IPS-11a (cell line): ENCODE data around the gene PSTPIP2.

Experiments
- H3K4me3 ChIP-seq: one replicate; pipeline ENCODE4 v1.5.1; 2013; ENCODE audit warnings: low read depth, low read length, control low read depth

The PSTPIP2 gene

DNA sequence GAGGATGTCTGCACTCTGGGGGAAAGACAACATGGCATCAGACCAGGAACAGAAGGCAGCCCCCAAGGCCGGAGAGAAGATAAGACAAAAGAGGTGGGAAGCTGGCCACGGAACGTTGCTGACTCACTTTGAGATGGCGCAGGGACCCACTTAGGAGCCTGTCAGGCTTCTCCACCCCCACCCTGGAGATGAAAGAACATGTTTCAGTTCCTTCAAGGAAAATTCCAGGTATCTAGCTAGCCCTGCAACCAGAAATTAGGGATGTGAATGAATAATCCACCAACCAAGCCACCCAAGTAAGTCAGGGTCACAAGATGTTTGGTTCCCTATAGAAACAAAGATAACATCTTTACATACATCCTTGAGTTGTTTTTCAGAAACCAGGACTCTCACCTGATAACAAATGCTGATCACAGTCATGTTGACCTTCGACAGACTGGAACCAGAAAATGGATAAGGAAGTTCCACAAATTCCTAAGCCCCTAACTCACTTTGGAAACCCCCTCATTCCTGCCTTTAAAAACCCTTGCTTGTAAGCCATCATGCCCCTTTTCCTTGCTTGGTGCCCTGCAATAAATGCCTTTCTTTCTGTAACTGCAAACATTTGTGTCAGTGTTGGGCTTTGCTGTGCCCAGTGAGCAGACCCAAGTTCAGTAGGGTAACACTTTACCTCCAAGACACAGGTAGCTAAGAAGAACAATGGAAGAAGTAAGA is 31.9 kb downstream of the PSTPIP2 start:
- no peak overlapping the region for H3K4me3 ChIP-seq

DNA sequence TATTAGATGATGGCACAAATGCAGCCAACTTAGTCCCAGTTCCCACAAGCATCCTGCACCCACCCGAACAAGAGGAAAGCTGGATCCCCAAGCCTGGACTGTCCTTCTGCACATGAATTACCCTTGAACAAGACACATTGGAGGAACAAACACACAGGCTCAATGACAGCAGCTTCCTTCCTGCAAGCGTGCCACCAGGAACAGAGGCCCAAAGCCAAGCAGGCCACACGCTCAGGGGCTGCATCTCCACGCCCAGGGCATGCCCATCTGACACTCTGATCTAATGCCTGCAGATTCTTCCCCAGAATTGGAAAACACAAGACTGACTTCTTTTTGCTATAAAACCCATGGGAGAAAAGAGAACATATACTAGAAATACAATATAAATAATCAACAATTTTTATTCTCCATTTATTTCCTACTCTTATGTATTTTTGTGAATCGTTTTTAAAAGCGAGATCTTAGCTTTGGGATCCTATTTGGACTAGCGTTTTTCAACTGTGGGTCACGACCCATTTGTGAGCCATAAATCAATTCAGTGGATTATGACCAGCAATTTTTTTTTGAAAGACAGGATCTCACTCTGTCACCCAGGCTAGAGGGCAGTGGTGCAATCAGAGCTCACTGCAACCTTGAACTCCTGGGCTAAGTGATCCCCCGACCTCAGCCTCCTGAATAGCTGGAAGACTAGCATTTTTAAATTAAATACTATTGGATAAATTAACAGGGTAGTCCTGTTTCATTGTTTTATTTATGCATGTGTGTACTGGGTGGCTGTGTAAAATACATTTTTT is 34.4 kb downstream of the PSTPIP2 start:
- no peak overlapping the region for H3K4me3 ChIP-seq

DNA sequence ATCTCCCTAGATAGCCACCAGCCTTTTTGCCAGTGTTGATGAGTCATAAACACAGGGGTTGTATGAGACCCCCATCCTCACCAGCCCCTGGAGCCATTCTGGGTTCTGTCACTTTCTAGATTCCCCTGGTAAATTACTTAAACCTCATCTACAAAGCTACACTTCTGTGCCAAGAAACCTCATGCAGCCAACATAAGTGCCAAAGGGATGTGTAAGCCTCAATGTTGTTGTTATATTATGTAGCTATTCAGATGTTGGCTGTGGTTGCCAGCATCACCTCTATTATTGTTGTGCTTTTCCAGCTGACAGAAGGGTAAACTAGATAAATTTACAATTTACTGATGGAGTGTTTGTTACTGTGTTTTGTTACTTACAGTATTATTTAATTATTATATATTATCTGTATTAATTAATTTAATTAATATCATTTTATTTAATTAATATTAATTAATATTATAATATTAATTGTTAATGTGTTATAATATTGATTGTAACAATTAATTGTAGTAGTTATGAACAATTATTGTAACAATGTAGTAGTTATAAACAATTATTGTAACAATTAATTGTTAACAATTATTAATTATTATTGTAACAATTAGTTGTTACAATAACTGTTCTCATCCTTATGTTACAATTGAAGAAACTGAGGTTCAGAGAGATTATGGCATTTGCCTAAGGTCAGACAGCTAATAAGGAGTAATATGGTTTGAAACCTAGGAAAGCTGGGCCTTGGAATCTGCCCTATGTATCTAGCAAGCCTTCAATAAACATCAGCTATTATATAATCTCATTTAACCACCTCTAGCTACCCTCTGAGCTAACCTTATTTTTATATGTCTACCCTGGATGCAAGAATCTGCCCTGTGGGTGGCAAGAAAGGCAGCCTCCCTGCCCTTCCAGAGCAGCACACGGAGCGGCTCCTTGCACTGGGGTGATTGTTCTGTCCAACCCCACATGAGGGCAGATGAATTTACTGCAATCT is 36.1 kb downstream of the PSTPIP2 start:
- no peak overlapping the region for H3K4me3 ChIP-seq

DNA sequence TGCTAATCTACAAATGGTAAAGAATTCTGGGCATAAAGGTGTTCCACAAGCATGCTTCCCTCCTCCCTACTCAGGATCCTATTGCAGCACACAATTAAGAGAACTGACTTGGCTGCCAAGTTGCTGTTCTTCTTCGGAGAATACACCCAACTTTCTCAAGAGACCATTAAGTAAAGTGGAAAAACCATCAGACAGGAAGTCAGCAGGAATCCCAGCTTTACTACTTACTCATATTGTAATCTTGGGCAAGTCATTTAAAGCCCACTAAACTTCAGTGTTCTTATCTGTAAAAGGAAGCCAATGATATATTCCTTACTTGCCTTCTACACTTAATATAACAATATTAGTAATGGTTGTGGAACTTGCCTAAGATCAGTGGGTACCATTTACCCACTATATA is 37.8 kb downstream of the PSTPIP2 start:
- H3K4me3 ChIP-seq, result no peak overlapping the region

DNA sequence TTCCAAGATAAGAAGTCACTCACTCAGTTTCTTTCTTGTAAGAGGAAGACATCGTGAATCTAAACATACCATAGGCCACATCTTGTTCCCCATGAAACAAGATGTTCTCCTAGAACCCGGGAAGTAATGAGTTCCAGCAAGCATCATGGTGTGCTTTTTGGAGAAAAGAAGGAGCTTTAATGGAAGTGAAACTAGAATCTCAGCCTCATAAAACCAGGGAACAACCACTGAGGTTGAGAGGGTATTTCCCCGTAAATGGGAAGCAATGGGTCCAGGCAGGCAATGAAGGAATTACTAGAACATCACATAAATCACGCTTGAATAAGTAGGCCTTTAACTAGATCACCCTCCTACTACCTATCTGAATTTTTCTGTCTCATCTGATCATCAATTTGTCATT is 40.3 kb downstream of the PSTPIP2 start:
- no peak overlapping the region for H3K4me3 ChIP-seq

DNA sequence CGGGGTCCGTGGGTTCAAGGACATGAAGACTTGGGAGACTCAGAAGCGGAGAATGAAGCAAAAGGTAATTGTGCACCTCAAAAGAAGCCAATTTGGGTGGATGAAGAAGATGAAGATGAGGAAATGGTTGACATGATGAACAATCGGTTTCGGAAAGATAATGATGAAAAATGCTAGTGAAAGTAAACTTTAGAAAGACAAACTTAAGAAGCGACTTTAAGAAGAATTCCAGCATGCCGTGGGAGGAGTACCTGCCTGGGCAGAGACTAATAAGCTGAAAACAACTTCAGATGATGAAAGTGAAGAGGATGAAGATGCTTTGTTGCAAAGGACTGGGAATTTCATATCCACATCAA is 43.5 kb downstream of the PSTPIP2 start:
- no peak overlapping the region for H3K4me3 ChIP-seq

DNA sequence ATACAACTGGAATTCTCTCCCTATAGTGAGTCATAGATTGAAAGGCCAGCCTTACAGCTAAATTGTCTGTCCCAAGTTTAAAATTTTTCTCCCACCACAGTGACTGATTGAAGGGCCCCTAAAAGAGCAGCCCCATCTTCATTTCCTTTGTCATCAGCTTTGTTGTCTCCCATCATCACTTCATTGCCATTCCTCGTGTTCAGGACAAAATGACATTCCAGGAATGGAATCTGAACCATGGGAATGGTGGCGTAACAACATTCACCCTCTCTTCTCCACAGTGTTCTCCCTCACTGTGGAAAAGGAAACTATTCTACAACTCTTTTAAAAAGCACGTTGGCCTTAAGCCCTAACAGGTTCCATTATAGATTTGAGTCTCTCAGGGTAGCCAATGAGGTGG is 52.1 kb downstream of the PSTPIP2 start:
- no peak overlapping the region for H3K4me3 ChIP-seq

DNA sequence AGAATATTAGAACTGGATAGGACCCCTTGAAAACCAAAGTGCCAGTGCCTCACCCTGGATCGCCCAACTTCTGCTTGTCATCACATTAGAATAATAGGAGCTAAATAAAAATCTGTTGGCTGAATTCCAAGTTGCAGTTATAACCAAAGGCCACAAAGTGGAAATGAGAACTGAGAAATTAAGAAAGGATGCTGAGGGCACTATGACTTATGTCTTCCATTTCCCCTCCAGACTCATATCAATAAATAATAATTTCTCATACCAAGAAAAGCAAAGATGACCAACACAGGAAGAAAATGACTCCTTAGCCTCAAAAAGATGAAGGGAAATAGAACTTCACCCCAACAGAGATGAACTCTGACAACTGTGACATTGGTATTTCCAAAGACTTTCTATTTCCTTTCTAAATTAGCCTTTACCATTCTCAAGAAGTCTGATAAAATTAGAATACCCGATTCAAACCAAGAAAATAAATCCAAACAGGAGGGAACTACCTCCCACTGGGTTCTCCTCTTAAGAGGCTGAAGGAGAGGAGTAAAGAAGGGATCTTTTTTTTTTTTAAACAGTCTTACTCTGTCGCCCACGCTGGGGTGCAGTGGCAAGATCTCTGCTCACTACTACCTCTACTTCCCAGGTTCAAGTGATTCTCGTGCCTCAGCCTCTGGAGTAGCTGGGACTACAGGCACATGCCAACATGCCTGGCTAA is 58.4 kb downstream of the PSTPIP2 start:
- no peak overlapping the region for H3K4me3 ChIP-seq

DNA sequence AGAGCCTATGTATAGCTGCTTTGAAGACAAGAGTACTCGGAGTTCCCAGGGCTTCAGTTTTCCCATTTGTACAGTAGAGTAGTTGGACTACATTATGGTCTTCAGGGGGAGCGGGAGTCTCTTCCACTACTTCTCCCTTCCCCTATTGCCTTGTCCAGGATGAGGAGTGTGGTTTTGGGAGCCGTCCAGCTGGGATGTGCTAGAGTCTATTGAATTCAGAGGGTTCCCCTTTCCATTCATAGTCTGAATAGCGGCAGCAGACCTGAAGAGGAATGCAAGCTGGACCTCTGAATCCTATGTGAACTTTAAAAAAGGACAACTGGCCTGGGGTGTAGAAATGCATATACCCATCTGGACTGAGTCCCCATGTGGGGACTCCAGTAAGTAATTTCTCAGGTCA is 61.4 kb downstream of the PSTPIP2 start:
- H3K4me3 ChIP-seq, result no peak overlapping the region

DNA sequence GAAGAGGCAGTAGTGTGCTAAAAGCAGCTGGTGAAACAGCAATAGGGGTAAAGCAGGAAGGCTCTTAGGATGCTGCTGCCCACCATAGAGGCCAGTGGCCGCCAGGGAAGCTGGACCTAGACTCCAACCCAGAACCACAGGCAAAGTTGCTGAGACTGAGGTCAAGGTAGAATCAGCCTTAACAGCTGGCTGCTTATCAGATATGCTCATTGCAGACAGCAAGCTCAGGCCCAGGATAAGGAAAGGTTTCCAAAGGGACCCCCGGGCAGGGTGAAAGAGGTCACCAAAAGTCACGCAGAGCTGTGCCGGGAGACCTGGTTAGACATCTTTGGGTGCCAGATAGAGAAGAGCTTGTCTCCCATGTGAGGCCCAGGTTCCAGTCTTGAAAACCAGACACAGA is 62.0 kb downstream of the PSTPIP2 start:
- no peak overlapping the region for H3K4me3 ChIP-seq

DNA sequence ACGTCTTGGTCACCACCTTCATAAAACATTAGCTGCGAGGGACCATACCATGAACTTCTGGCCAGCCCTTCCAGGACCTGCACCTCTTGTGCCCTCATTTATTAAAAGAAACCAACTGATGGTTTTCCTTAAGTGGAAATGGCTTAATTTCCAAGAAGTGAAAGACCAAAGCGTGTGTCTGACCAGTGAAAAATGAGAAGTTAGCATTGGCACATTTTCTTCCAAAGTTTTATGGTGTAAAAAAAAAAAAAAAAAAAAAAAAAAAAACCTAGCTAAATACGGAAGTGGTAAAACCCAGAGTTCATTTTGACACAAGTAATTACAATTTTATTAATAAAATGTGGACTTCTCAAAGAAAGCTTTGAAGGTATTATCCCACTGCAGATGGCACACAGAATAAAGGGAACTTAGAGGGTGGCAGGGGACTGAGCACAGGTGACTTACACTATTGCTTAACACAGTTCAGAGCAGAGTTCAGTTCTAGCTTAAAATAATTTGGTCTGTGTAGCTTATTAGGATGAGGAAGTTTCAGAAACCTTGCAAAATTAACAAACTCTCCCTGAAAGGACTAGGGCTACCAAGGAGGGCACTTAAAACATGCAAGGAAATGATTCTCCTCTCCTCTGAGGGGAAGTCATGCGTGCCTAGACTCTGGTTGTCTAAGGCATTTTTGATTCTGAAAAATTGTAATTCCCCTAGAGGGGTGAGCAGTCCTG is 62.8 kb downstream of the PSTPIP2 start:
- H3K4me3 ChIP-seq, result no peak overlapping the region

DNA sequence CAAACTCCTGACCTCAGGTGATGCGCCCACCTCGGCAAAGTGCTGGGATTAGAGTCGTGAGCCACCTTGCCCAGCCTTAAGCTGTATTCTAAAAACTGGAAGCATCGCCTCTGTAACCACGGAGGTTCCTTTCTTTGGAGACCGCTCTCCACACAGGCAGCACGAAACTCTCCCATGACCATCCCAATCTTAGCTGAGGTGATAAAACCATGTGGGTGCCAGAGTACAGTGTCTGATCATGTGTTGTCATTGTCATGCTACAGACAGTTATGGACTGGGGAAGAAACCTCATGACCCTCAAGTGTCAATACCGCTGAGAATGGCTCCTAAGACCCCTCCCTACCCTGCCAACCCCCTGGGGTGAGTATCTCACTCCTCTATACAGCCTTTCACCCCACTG is 63.5 kb downstream of the PSTPIP2 start:
- no peak overlapping the region for H3K4me3 ChIP-seq

DNA sequence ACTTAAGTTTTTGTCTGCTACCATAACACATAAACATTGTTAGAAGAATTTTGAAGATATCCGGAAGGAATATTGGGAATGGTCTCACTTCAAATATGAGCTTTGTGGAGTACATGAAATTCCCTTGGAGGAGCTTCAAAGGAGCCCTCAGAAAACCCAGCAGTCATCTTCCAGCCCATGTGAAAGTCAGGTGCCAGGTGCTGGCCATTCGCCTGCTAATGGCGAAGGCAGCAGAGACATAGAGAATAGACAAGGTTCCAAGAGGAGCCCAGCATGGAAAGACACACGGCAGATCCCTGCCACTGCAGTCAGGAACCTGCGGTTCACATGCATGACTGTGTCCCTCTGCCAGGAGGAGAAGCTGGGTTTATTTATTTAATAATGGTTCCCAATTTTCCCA is 64.9 kb downstream of the PSTPIP2 start:
- no peak overlapping the region for H3K4me3 ChIP-seq

DNA sequence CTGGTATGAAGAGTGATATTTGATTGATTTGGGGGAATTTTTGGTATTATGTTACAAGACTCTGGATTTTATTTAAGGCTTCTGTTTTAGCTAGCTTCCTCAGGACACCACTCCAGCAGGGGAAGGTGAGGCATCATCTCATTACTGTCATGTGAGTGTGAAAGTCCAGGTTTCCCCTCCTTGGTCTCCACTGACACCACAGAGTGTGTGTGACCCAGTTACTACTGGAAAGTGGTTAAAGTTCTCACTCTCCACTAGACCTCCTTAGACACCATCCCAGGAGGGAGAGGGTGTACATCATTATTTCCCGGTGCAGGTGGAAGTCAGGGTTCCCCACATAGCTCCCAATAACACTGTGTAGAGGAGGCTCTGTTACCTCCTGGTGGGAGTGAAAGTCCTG is 69.1 kb downstream of the PSTPIP2 start:
- no peak overlapping the region for H3K4me3 ChIP-seq

DNA sequence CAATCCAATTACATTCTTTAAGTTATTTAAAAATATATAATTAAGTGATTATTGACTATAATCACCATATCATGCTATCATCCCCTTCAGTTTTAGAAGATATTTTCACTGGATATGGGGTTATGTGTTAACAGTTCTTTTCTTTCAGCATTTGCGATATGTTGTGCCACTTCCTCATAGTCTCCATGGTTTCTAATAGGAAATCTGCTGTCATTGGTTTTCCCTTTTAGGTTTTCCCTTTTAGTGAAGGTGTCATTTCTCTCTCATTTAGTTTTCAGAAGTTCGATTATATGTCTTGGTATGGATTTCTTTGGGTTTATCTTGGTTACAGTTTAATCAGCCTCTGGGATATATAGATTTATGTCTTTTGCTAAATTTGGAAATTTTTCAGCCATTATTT is 70.2 kb downstream of the PSTPIP2 start:
- H3K4me3 ChIP-seq, result no peak overlapping the region

DNA sequence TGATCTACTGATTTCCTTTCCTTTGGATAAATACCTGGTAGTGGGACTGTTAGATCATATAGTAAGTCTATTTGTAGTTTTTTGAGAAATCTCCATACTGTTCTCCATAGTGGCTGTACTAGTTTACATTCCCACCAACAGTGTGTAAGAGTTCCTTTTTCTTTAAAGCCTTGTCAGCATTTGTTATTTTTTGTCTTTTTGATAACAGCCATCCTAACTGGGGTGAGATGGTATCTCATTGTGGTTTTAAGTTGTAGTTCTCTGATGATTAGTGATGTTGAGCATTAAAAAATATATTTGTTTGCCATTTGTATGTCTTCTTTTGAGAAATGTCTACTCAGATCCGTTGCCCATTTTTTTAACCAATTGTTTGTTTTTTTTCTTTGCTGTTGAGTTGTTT is 71.0 kb downstream of the PSTPIP2 start:
- H3K4me3 ChIP-seq, result no peak overlapping the region

DNA sequence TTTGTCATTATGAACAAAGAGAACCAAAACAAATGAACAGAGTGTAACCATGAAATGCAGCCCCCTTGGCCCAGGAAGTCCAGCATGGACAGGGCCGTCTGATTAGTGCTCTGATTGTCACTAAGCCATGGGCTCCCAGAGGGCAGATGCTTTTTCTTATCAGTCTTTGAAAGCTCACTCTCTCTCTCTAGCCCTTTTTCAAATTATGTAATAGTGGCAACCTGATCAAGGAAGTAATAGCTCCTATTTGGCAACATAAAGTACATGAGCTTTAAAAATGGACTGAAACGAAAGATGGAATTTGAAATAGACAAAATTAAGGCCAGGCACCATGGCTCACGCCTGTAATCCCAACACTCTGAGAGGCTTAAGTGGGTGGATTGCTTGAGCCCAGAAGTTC is 72.5 kb downstream of the PSTPIP2 start:
- H3K4me3 ChIP-seq, result no peak overlapping the region

DNA sequence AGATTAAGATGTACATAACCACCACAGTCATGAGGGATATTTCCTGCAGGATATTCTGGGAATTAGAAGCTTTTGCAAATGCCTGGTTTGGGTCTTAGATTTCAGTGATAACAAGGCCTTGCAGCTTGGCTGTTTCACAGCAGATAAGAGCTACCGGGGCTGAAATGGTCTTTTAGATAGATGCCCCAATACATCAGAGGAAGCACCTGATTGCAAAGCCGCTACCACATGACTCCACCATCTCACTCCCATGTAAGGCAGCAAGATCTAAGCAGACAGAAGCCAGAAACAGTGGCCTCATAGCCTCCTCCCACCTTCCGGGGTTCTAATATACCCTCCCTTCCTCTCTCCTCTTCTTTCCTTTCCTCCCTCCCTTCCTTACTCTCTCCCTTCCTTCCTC is 73.8 kb downstream of the PSTPIP2 start:
- H3K4me3 ChIP-seq, result no peak overlapping the region

DNA sequence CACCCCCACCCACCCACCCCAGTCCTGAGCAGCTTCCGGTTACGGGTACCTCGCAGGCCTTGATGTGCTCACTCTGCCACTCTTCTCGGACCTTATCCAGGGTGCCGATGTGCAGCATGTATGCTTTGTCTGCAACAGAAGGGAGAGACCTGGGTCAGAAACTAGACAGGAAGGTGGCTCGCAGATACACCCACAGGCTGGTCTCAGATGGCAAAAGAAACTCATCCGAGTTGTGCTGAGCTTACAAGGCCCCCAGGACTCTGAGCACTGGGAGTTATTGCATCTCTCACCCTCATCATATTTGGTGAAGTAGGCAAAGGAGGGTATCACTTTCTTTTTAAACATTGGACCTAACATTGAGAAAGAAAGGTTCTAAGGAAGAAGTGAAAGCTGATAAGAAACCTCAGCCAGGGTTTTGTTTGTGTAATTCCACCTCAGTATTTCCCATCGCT is 74.3 kb downstream of the PSTPIP2 start:
- H3K4me3 ChIP-seq, result no peak overlapping the region

DNA sequence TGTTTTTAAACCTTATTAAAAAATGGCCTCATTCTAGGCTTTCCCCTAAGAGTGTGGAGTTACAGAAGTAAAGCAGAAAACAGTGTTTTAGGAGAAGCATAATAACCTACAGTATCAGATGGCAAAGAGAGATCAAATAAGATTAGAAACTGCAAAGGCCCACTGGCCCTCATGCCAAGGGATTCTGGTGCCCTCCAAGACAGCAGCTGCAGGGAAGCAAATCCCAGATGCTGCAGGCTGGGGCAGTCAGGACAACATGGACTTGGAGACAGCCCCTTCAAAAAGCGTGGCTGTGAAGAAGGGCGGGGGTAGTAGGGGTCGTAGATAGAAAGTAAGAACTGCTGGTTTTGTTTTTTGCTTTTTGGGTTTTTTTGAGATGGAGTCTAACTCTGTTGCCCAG is 76.6 kb downstream of the PSTPIP2 start:
- no peak overlapping the region for H3K4me3 ChIP-seq
